Stimulated activated naive CD4-positive, alpha-beta T cell (primary cell): ENCODE results near the gene EDA.

ENCODE experiments used
- DNase-seq, 6 experiments: peaks; one replicate each; lab custom pipeline; 2025; lab: John Stamatoyannopoulos, UW

EDA gene

DNA sequence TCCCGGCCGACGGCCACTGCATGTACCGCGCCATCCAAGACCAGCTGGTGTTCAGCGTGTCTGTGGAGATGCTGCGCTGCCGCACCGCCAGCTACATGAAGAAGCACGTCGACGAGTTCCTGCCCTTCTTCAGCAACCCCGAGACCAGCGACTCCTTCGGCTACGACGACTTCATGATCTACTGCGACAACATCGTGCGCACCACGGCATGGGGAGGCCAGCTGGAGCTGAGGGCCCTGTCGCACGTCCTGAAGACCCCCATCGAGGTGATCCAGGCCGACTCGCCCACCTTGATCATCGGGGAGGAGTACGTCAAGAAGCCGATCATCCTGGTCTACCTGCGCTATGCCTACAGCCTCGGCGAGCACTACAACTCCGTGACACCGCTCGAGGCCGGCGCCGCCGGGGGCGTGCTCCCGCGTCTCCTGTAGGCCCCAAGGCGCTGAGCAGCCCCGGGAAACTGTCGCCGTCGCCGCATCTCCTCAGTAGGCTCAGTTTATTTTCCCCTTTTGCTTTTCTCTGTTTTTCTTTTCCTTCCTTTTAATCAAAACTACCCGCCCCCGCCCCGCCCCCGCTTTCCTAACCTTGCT lies 447.1 kb downstream of the EDA start:
- DNase-seq: no peak

DNA sequence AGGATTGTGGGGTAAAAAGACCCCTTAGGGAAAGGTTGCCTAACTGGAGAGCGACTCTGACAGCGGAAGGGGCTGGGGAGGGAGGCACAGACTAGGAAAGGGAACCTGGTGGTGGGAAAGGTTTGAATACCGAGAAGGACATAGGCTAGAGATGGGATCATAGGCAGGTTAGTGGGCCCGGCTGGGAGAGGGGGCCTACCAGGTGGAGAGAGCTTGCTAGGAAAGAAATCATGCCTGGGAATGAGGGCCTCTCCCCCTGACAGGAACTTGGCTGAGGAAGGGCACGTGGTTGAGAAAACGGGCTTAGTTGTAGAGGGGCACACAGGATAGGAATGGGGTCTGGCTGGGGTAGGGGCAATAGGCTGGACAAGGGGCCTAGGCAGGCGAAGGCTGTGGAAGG lies 450.7 kb downstream of the EDA start:
- no peak for DNase-seq

DNA sequence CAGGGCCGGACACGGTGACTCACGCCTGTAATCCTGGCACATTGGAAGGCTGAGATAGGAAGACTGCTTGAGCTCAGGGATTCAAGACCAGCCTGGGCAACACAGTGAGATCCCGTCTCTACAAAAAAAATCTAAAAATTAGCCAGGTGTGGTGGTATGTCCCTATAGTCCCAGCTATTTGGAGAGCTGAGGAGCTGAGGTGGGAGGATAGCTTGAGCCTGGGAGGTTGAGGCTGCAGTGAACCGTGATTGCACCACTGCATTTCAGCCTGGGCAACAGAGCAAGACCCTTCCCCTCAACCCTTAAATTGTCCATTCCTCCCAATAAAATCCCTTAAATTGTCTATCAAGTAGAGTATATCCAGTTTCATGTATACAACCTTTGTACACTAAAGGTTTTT lies 463.4 kb downstream of the EDA start:
- DNase-seq: no peak

DNA sequence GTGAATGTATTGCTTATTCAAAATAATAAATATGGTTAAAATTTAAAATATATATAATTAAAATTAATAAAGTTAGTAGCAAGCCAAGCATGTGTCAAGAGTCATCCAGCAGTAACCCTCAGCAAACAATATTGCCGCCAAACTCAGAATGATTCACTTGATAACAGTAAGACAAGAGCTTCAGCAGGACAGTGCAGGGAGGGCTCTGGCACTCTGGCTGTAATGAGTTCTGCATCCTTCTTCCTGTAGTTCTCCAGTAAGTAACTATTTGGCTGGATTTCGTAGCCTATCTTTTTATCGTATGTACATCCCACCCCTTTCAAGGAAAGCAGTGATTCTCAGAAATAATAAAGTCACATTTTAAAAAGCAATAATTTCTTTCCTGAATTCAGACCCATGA lies 464.0 kb downstream of the EDA start:
- no peak for DNase-seq

DNA sequence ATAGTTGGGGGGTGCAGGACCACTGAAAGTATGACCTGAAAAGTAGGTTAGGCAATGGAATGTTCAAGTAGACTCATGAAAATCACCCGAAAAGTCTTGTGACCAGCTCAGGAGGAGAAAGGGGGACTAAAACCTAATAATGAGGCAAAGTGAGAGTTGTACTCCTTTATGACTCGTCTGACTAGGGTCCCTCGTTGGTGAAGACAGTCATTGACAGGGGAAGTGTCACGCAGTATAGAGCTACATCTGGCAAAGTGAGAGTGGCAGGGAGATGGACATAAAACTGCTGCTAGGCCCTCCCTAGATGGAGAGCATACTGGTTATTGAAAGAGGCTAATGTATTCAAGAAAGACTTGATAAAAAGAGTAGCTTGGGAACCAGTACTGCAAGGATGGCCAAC lies 466.8 kb downstream of the EDA start:
- no peak for DNase-seq

DNA sequence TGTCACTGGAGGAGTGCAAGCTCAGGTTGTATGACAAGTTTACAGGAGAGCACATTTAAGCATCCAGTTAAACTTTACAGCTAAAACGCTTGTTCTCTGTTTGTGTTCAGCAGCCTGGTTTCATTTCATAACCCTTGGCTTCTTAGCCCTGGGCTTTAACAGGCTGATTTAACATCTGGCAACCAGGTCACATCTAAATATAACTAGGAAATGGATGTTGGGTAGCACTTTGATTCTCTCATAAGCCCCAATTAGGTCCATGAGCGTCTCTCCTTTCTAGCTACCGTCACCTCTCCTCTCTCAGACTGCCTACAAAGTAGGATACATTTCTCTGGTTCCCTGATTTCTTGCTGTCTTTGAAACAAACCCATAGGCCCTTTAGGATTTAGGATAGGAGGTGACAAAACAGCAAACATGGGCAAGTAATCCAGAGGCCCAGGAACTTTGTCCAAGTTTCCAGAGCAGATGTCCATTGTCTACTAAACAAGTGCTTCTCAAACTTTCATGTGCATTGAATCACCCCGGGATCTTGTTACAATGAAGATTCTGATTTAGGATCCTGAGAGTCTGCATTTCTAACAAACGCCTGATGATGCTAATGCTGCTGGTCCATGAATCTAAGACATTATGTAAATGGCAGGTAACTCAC lies 468.8 kb downstream of the EDA start:
- DNase-seq: no peak

DNA sequence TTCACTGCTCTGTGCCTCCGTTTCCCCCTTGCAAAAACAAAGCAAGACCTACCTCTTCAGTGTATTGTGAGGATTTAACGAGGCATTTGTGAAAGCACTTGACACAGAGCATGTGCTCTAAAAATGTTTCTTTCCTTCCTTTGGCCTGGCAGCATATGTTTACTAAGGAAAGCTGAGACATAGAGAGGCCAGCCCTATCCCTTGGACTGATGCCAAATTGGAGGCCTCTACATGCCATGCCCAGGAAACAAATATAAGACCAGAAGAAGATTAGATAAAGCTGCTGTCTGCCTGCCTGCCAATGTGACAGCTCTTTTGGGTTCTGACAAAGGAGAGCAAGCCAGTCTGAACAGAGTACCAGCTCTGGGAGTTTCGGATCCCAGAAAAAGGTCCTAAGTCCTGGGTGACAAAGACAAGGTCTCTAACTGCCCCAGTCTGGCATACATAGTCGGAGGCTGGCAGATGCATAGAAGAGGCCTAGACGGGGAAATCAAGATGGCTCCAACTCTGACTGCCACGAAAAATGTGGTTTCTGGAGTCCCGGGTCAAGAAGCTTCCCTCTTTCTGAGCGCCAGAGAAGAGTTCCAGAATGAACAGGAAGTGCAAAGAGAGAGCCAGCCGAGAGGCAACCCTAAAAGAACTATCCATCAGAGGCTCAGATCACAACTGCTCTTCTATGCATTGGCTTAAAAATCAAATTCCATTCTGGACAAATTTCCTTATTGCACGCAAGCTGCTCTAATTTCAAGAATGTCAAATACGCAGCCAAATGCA lies 472.1 kb downstream of the EDA start:
- DNase-seq: peak in 1 of 6 experiments; percentile 1

DNA sequence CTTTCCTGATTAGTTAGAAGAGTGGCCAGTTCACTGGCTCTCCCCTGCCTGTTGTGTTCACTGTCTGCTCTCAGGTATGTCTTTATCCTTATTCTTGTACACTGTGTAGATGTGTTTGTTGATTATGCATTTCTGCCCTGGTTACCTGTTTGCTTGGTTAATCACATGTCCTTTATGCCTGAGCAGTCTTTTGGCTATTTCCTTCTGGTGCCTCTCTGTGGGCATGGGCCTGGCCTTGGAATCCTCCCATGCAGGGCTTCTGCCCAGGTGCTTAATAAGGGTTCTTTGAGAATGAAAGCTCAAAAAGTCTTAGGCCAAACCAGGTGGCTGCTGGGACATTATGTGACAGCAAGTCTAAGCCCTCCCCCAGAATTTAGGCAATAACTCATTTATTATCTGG lies 472.8 kb downstream of the EDA start:
- no peak for DNase-seq
